SKM-1 treated with dmso at 0.1 percent for 144 hours (cell line): ENCODE results near the gene POTEI.
"Not testable (repeated sequence)": the region's sequence is repeated elsewhere in the genome, so short reads cannot be mapped to it uniquely, and the experiment has no call there.

Experiments
- DNase-seq: peaks from one replicate; lab custom pipeline; 2025; ENCODE audit not compliant: unreplicated experiment; lab: John Stamatoyannopoulos, UW

POTEI gene

DNA sequence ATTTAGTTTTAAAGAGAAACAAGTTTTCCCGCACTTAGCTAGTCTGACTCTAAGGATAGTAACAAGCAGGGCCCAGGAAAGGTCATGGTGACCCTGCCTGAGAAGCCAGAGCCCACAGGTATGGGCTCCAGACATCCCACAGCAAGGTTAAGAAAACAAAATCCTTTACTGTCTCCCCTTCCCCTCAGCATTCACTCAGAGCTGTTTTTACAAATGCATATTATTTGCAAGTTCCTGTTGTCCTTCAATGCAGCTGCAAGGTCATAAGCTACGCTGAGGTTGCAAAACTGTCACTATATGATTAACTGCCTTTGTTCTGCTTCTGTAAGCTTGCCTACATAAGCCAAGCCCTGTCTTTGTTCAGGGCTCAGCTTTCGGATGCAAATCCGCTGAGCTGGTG lies 18.1 kb downstream of the POTEI start:
- not testable (repeated sequence) for DNase-seq

GRCh38 chr2:130455413-130455812 lies 53.7 kb downstream of the POTEI start:
- not testable (repeated sequence) for DNase-seq

DNA sequence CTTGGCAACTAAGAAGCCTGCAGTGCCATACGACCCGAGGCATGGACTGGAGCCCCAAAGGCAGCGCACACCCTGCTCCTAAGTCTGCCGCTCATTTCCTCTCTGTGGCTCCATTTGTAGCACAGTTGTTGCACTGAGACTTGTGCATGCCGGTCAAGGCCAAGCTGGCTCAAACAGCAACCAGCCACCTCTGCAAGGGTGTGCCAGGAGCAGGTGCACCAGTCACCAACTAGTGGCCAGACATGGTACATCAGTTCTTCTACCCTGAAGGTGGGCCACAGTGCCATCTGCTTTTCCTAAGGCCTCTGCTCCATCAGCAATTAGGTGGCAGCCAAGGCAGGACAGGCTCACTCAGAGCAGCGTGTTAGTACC lies 54.4 kb downstream of the POTEI start:
- not testable (repeated sequence) for DNase-seq

- DNase-seq, result not testable (repeated sequence)
Measured at GRCh38 chr2:130453955-130454711, 55.0 kb downstream of the POTEI start.

DNA sequence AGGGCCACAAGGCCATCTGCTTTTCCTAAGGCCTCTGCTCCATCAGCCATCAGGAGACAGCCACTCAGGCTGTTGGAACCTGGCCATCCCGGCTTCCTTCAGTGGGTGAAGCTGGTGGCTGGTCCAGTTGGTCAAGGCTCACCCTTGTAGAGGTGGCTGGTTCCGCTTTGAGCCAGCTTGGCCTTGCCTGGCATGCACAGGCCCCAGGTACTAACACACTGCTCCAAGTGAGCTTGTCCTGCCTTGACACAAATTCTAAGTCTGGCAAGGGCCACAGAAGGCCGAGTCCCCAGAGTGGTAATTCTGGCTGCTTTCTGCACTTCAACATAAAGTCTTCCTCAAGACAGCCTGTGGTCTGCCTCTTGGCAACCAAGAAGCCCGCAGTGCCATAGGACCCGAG lies 56.2 kb downstream of the POTEI start:
- DNase-seq, result not testable (repeated sequence)

- not testable (repeated sequence) for DNase-seq
Measured at GRCh38 chr2:130451823-130452222, 57.3 kb downstream of the POTEI start.

DNA sequence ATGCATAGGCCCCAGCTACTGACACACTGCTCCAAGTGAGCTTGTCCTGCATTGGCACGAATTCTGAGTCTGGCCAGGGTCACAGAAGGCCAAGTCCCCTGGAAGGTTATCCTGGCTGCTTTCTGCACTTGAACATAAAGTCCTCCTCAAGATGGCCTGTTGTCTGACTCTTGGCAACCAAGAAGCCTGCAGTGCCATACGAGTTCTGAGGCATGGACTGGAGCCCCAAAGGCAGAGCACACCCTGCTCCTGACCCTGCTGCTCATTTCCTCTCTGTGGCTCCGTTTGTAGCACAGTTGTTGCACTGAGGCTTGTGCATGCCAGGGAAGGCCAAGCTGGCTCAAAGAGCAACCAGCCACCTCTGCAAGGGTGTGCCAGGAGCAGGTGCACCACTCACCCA lies 57.9 kb downstream of the POTEI start:
- not testable (repeated sequence) for DNase-seq

DNA sequence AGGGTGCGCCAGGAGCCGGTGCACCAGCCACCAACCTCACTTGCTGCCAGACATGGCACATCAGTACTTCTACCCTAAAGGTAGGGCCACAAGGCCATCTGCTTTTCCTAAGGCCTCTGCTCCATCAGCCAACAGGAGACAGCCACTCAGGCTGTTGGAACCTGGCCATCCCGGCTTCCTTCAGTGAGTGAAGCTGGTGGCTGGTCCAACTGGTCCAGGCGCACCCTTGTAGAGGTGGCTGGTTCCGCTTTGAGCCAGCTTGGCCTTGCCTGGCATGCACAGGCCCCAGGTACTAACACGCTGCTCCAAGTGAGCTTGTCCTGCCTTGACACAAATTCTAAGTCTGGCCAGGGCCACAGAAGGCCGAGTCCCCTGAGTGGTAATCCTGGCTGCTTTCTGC lies 58.8 kb downstream of the POTEI start:
- not testable (repeated sequence) for DNase-seq

- not testable (repeated sequence) for DNase-seq
Measured at GRCh38 chr2:130427631-130428030, 81.5 kb downstream of the POTEI start.

DNA sequence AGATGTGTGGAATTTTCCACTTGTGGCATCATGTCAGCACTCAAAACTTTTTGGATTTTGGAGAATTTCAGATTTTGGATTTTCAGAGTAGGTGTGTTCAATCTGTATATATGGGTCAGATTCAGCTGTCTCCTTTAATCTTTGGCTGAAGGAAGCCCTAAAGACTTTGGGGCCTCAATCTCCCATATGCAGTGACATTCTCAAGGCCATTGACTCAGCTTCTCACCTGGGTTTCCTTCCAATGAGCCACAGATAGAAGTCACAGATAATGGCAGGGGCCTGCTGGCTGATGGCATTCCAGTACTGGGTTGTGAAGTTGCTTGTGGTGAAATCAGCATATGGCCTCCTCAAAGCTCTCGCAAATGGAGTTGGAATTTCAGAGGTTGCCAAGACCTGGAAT lies 90.3 kb downstream of the POTEI start:
- DNase-seq, result not testable (repeated sequence)

GRCh38 chr2:130416693-130417092 lies 92.4 kb downstream of the POTEI start:
- not testable (repeated sequence) for DNase-seq
